ENCODE results near the gene MRPL27. TPM values are rescaled to one million over a fixed set of nuclear protein-coding genes. Genes with fewer than 3 reads are reported as not detected.

The MRPL27 gene
- total and polyA plus RNA-seq, 2 of the 4 experiments (the other 2 are of a cell fraction): 176 to 202 TPM

GRCh38 chr17:50372758-50373556, at the start of gene MRPL27, which contains the start of gene EME1 (continued):
- TF ChIP-seq, protein P1, sequence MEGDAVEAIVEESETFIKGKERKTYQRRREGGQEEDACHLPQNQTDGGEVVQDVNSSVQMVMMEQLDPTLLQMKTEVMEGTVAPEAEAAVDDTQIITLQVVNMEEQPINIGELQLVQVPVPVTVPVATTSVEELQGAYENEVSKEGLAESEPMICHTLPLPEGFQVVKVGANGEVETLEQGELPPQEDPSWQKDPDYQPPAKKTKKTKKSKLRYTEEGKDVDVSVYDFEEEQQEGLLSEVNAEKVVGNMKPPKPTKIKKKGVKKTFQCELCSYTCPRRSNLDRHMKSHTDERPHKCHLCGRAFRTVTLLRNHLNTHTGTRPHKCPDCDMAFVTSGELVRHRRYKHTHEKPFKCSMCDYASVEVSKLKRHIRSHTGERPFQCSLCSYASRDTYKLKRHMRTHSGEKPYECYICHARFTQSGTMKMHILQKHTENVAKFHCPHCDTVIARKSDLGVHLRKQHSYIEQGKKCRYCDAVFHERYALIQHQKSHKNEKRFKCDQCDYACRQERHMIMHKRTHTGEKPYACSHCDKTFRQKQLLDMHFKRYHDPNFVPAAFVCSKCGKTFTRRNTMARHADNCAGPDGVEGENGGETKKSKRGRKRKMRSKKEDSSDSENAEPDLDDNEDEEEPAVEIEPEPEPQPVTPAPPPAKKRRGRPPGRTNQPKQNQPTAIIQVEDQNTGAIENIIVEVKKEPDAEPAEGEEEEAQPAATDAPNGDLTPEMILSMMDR (conservative IDR thresholded peaks at IDR 0.05; ENCODE audit: low read depth, low read length): no peak
- peak; percentile 96 for TF ChIP-seq USF2 (IDR thresholded peaks at IDR 0.05; ENCODE audit: low read depth, low read length)
